Activated naive CD8-positive, alpha-beta T cell treated with anti-CD3 and anti-CD28 coated beads, Interleukin-2, amount 10 ng/mL, durations not matched to agents 7 days and 5 days (primary cell): ENCODE measurements around the gene HBB. TPM values are rescaled to one million over a fixed set of nuclear protein-coding genes. Genes with fewer than 3 reads are reported as not detected.

ENCODE experiments used
- ATAC-seq: fragments of 150-1000 bp; cut with Tn5 transposase; one replicate; pipeline ENCODE4 v1.10.0; 2021; ENCODE audit warnings: low read depth, moderate library complexity
- POLR2A ChIA-PET: fragments of 350-600 bp; sonication (Branson Sonifier 250); formaldehyde crosslinking; loops from one replicate; lab custom pipeline; 2021; ENCODE audit warnings: antibody characterized with exemption; lab: Charles Lee
- DNase-seq: peaks from one replicate; pipeline ENCODE4 v3.0.0; 2021
- H3K27ac Mint-ChIP-seq: one replicate; pipeline ENCODE4 v1.8.0; 2022; ENCODE audit warnings: mild to moderate bottlenecking, mixed read lengths
- H3K27me3 Mint-ChIP-seq: one replicate; pipeline ENCODE4 v1.8.0; 2022; ENCODE audit warnings: mild to moderate bottlenecking, moderate library complexity, mixed read lengths
- H3K36me3 Mint-ChIP-seq: one replicate; pipeline ENCODE4 v1.8.0; 2021; ENCODE audit warnings: mild to moderate bottlenecking, mixed read lengths
- H3K4me1 Mint-ChIP-seq: one replicate; pipeline ENCODE4 v1.8.0; 2021; ENCODE audit warnings: mixed read lengths
- H3K4me3 Mint-ChIP-seq: one replicate; pipeline ENCODE4 v1.8.0; 2022; ENCODE audit warnings: mild to moderate bottlenecking, moderate library complexity, mixed read lengths
- H3K9me3 Mint-ChIP-seq: one replicate; pipeline ENCODE4 v1.8.0; 2021; ENCODE audit warnings: mixed read lengths
- total RNA-seq, 2 experiments: library from RNA; stranded (reverse); gene quantifications; one replicate each; pipeline ENCODE4 v1.2.3, GENCODE V29; 2021

The HBB gene
- total RNA-seq, 2 experiments from 2014 or later: not detected

DNA sequence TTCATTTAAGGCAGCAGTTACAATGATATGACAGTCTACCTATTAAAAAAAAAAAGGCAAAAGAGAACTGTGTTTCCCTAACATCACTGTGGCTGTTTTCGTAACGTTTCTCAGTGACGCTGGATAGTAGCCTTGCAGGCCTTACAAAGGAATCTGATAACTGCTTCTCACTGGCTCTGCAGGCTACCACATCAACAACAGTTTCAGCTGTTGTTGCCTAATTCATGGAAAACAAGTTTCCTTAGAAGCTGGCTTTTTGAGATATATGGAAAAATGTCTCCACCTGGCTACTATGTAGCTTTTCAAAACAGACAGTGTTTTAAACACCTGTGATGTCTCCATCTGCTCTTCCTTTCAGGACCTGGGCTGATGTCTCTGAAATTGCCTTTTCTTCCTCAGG, 30.1 kb downstream of the HBB start:
- H3K4me1 Mint-ChIP-seq: no peaks in the 10 kb centered on the region
- no peak for DNase-seq
- H3K27ac Mint-ChIP-seq: no peak overlapping the region
- no peaks in the 10 kb centered on the region for H3K36me3 Mint-ChIP-seq
- no peak overlapping the region for H3K4me3 Mint-ChIP-seq
- POLR2A ChIA-PET: no interaction called here
- H3K9me3 Mint-ChIP-seq: no peaks in the 10 kb centered on the region
- H3K27me3 Mint-ChIP-seq: no peaks in the 10 kb centered on the region
- ATAC-seq: no peak

- ATAC-seq: no peak
- POLR2A ChIA-PET: no interaction called here
- H3K4me1 Mint-ChIP-seq: no peaks in the 10 kb centered on the region
- no peak overlapping the region for H3K27ac Mint-ChIP-seq
- no peaks in the 10 kb centered on the region for H3K27me3 Mint-ChIP-seq
- H3K4me3 Mint-ChIP-seq: no peak overlapping the region
- no peaks in the 10 kb centered on the region for H3K36me3 Mint-ChIP-seq
- no peaks in the 10 kb centered on the region for H3K9me3 Mint-ChIP-seq
- DNase-seq: no peak
Measured at GRCh38 chr11:5196067-5196466, 30.8 kb downstream of the HBB start.

DNA sequence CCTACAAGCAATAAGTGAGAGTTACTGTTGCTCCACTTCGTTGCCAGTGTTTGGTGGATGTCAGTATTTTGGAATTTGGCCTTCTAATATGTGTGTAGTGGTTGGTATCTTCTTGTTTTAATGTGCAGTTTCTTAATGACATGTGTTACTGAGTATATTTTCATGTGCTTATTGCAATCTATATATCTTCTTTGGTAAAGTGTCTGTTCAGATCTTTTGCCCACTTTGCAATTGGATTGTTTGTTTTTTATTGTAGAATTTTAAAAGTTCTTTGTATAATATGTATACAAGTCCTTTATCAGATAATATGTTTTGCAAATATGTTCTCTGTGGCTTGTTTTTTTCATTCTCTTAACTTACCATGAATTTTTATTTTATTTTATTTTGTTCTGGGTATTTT, 34.1 kb downstream of the HBB start:
- DNase-seq (no peak), ATAC-seq (no peak)
- POLR2A ChIA-PET: no interaction called here
- H3K36me3 Mint-ChIP-seq: no peaks in the 10 kb centered on the region
- peaks cover 2% of the 10 kb centered on the region for H3K9me3 Mint-ChIP-seq
- H3K4me1 Mint-ChIP-seq: no peaks in the 10 kb centered on the region
- no peak overlapping the region for H3K4me3 Mint-ChIP-seq
- H3K27ac Mint-ChIP-seq: no peak overlapping the region
- no peaks in the 10 kb centered on the region for H3K27me3 Mint-ChIP-seq

DNA sequence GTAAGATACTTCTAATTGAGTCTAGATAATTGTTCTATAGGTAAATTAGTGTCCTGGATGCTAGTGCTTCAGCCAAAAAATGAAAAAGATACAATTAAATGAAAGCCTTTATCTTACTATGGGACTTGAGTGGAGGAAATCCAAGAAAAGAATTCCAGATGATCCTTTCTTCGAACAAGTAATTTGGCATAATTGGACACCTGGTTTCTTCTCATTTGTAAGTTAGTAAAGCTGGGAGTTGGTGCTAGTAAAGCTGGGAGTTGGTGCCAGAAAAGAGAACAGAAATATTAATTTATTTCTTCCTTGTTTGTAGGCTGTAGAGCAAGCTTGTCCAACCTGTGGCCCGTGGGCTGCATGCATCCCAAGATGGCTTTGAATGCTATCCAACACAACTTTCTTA, 38.7 kb downstream of the HBB start:
- Mint-ChIP-seq H3K36me3 (no peaks in the 10 kb centered on the region), H3K4me3 (no peak overlapping the region), H3K4me1 (no peaks in the 10 kb centered on the region), H3K27me3 (peaks cover 2% of the 10 kb centered on the region), H3K9me3 (peaks cover 2% of the 10 kb centered on the region), H3K27ac (no peak overlapping the region)
- POLR2A ChIA-PET: no interaction called here
- ATAC-seq: no peak
- no peak for DNase-seq

DNA sequence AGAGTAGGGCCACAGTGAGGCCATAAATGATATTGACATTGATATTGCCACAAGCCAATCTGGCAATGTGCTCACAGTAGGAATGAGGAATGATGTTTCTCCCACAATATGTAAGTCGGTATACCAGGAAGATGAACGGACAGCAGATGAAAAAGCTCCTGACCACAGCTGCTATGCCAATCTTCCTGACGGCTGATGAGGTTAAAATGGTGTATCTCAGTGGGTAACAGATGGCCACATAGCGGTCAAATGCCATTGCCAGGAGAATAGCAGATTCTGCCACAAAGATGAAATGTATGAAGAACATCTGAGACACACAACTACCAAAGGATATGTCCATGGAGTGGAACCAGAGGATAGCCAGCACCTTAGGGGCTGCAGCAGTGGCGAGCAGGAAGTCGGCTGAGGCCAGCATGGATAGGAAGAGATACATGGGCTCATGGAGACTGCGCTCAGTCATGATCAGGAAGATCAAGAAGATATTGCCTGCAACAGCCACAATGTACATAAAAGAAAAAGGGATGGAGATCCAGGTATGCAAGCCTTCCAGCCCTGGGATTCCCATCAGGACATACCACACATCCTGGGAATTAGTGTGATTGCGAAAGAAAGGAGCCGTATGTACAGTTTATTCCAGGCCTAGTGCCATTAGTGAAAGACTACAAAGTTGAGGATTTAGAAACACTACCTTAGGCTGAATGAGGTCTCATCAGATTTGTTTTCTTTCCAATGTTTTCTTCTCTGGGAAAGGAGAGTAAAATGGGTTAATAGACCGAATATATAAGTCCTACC, 48.6 kb downstream of the HBB start:
- no peaks in the 10 kb centered on the region for H3K4me1 Mint-ChIP-seq
- no peaks in the 10 kb centered on the region for H3K36me3 Mint-ChIP-seq
- no peak overlapping the region for H3K4me3 Mint-ChIP-seq
- ATAC-seq (no peak), DNase-seq (no peak)
- POLR2A ChIA-PET: no interaction called here
- no peaks in the 10 kb centered on the region for H3K27me3 Mint-ChIP-seq
- no peak overlapping the region for H3K27ac Mint-ChIP-seq
- no peaks in the 10 kb centered on the region for H3K9me3 Mint-ChIP-seq

Other genes starting within 250 kb of the HBB start
- not detected for gene OR51L1, start 232.2 kb downstream of the HBB start, total RNA-seq
- gene OR52J3, start 180.5 kb downstream of the HBB start, total RNA-seq: not detected
- not detected for gene OR52E2, start 167.4 kb downstream of the HBB start, total RNA-seq
- gene OR52E1, start 157.5 kb downstream of the HBB start, total RNA-seq: not detected
- gene OR52A5, start 88.7 kb downstream of the HBB start, total RNA-seq: not detected
- not detected for gene OR52A1, start 72.3 kb downstream of the HBB start, total RNA-seq
- not detected for gene OR51V1, start 26.4 kb downstream of the HBB start, total RNA-seq
- not detected for gene HBD, start 7.4 kb upstream of the HBB start, total RNA-seq
- not detected for gene HBG1, start 22.8 kb upstream of the HBB start, total RNA-seq
- gene HBG2, start 27.7 kb upstream of the HBB start, total RNA-seq: not detected
- not detected for gene HBE1, start 42.9 kb upstream of the HBB start, total RNA-seq
- gene OR51B4, start 74.9 kb upstream of the HBB start, total RNA-seq: not detected
- not detected for gene OR51B2, start 97.2 kb upstream of the HBB start, total RNA-seq
- gene OR51B5, start 116.5 kb upstream of the HBB start, total RNA-seq: not detected
- gene OR51B6, start 124.4 kb upstream of the HBB start, total RNA-seq: not detected
- gene OR51M1, start 156.7 kb upstream of the HBB start, total RNA-seq: not detected
- not detected for gene OR51Q1, start 195.0 kb upstream of the HBB start, total RNA-seq
- not detected for gene OR51I1, start 214.4 kb upstream of the HBB start, total RNA-seq
- not detected for gene OR51I2, start 222.3 kb upstream of the HBB start, total RNA-seq